ENCODE measurements around the gene HIF3A. TPM values are rescaled to one million over a fixed set of nuclear protein-coding genes. Genes with fewer than 3 reads are reported as not detected.

The HIF3A gene
- total RNA-seq, 1 experiment from 2014 or later, result 0.98 TPM

GRCh38 chr19:46390121-46390858 is 93.4 kb downstream of the HIF3A start:
- DNase-seq (ENCODE audit: low read depth, low spot score) (no peak), ATAC-seq (peak; percentile 37; the same call in 1 of the 2 replicates)
- intact Hi-C loops (cut with micrococcal nuclease), result no loop called here
- Histone ChIP-seq H3K36me3 (ENCODE audit: control insufficient read depth in 1 of 2, insufficient read depth in 2 of 2, low read length in 2 of 2) (peaks cover 27 to 45% of the 10 kb centered on the region in 2 experiments), H3K9me2 (ENCODE audit: insufficient read depth) (no peaks in the 10 kb centered on the region), H3K9me3 (ENCODE audit: control insufficient read depth in 1 of 2, insufficient read depth in 1 of 2, low read depth in 1 of 2, low read length in 2 of 2) (no peaks in the 10 kb centered on the region; a peak in 1 of 4 replicates), H3K4me1 (ENCODE audit: control insufficient read depth in 1 of 2, insufficient read depth in 2 of 2, low read length in 2 of 2) (peaks cover 4 to 10% of the 10 kb centered on the region in 2 experiments; a peak in 1 of 4 replicates), H2AFZ (ENCODE audit: low read depth, low read length, poor library complexity, severe bottlenecking) (no peak overlapping the region), H4K20me1 (ENCODE audit: insufficient read depth) (no peaks in the 10 kb centered on the region), H3K4me2 (ENCODE audit: low read length) (no peak overlapping the region), H3K27ac (ENCODE audit: low read depth, low read length) (no peak overlapping the region), H3K4me3 (replicated peaks in 1 of 2; ENCODE audit: low read depth in 1 of 2, low read length in 2 of 2) (no peak overlapping the region), H3K9ac (ENCODE audit: low read length) (no peak overlapping the region), H3K27me3 (ENCODE audit: insufficient read depth, low read length) (no peaks in the 10 kb centered on the region), H3K79me2 (ENCODE audit: insufficient read depth, low read length) (no peaks in the 10 kb centered on the region; the same call in 1 of the 2 replicates)
- RAD21 ChIA-PET (ENCODE audit: low non-redundant PET in 1 of 2, low total read pairs in 2 of 2, uncharacterized antibody in 2 of 2, unreplicated experiment in 2 of 2), result no interaction called here
- TF ChIP-seq TCF7L2 (IDR thresholded peaks at IDR 0.05; ENCODE audit: borderline replicate concordance, extremely low read depth, insufficient read depth, insufficient read length) (no peak), SRF (IDR thresholded peaks at IDR 0.05; ENCODE audit: low read depth) (no peak), EZH2phosphoT487 (IDR thresholded peaks at IDR 0.05; ENCODE audit: borderline replicate concordance) (no peak)
- POLR2A ChIA-PET, result no interaction called here
- CTCF ChIA-PET, result no interaction called here
- BruUV-seq (replicated peaks), result no TSS peak

GRCh38 chr19:46390866-46391265 is 94.0 kb downstream of the HIF3A start:
- ChIA-PET POLR2A (no interaction called here), RAD21 (ENCODE audit: low non-redundant PET in 1 of 2, low total read pairs in 2 of 2, uncharacterized antibody in 2 of 2, unreplicated experiment in 2 of 2) (no interaction called here), CTCF (no interaction called here)
- Histone ChIP-seq H3K4me3 (replicated peaks in 1 of 2; ENCODE audit: low read depth in 1 of 2, low read length in 2 of 2) (no peak overlapping the region), H3K9ac (ENCODE audit: low read length) (no peak overlapping the region), H3K9me3 (ENCODE audit: control insufficient read depth in 1 of 2, insufficient read depth in 1 of 2, low read depth in 1 of 2, low read length in 2 of 2) (no peaks in the 10 kb centered on the region; a peak in 1 of 4 replicates), H4K20me1 (ENCODE audit: insufficient read depth) (no peaks in the 10 kb centered on the region), H3K27ac (ENCODE audit: low read depth, low read length) (no peak overlapping the region), H3K79me2 (ENCODE audit: insufficient read depth, low read length) (no peaks in the 10 kb centered on the region; the same call in 1 of the 2 replicates), H3K9me2 (ENCODE audit: insufficient read depth) (no peaks in the 10 kb centered on the region), H3K4me2 (ENCODE audit: low read length) (no peak overlapping the region), H3K27me3 (ENCODE audit: insufficient read depth, low read length) (no peaks in the 10 kb centered on the region), H3K4me1 (ENCODE audit: control insufficient read depth in 1 of 2, insufficient read depth in 2 of 2, low read length in 2 of 2) (peaks cover 4 to 11% of the 10 kb centered on the region in 2 experiments; a peak in 1 of 4 replicates), H3K36me3 (ENCODE audit: control insufficient read depth in 1 of 2, insufficient read depth in 2 of 2, low read length in 2 of 2) (peaks cover 27 to 44% of the 10 kb centered on the region in 2 experiments), H2AFZ (ENCODE audit: low read depth, low read length, poor library complexity, severe bottlenecking) (no peak overlapping the region)
- BruUV-seq (replicated peaks), result no TSS peak
- TF ChIP-seq TCF7L2 (IDR thresholded peaks at IDR 0.05; ENCODE audit: borderline replicate concordance, extremely low read depth, insufficient read depth, insufficient read length), result no peak
- TF ChIP-seq, protein P1, sequence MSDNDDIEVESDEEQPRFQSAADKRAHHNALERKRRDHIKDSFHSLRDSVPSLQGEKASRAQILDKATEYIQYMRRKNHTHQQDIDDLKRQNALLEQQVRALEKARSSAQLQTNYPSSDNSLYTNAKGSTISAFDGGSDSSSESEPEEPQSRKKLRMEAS (IDR thresholded peaks at IDR 0.05), result no peak
- TF ChIP-seq YY1 (IDR thresholded peaks at IDR 0.05; ENCODE audit: extremely low read depth, insufficient replicate concordance, low read depth, low read length), result no peak
- DNase-seq (ENCODE audit: low read depth, low spot score) (no peak), ATAC-seq (no peak)
- intact Hi-C loops (cut with micrococcal nuclease), result no loop called here

Measured in HCT116 (cell line).